Measurements from ENCODE around the gene TMEFF2. TPM values are rescaled to one million over a fixed set of nuclear protein-coding genes. Genes with fewer than 3 reads are reported as not detected.

TMEFF2 gene
- total RNA-seq, 1 experiment from 2014 or later = not detected

DNA sequence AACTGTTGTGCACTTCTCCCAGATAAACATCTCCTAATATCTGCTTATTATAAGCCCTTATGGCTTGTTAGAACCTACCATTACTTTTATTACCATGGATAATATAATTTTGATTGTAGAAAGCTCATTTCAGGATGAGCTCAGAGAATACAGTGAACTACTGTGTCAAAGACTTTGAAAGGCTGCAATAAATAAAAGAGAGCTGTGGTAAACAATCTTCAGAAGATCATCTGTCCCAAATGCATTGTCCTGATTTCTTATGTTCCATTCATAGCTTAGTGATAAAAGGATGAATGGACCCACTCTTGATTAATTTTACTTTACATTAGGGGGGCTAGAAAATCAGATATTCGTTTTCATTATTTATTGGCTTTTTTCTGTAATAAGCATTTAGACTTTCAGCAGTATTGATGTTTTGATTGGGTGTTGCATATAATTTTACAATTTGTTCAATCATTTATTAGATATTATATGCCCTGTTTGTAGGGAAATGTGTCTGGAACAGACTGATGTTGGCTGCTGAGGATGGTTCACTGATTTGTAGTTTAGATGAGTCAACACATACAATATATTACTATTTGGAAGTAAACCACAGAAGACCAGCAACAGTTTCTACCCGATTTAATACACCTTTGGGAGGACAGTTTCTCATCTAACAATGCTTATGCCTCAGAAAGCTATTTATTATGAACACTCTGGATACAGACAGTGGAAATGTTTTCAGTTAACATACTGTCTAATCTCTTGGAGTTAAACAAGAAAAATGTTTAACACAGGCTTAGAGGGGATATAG lies 147.2 kb downstream of the TMEFF2 start:
- in situ Hi-C loops (cut with HindIII; ENCODE audit: low pct_unique_long_range_greater_than_20kb, low sequenced_read_pairs) = no loop called here
- DNase-seq (ENCODE audit: low read depth) = no peak

DNA sequence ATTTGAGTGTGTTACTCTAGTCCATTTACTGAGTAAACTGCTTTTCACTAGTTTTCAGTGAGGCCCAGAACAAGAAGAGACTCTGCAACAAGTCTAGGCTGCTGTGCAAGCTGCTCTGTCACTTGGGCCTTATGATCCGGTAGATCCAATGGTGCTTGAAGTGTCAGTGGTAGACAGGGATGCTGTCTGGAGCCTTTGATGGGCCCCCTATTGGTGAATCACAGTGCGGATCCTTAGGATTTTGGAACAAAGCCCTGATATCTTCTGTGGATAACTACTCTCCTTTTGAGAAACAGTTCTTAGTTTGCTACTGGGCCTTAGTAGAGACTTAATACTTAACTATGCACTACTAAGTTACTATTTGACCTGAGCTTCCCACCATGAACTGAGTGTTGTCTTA lies 150.2 kb downstream of the TMEFF2 start:
- in situ Hi-C loops (cut with HindIII; ENCODE audit: low pct_unique_long_range_greater_than_20kb, low sequenced_read_pairs) = no loop called here
- no peak for DNase-seq (ENCODE audit: low read depth)

DNA sequence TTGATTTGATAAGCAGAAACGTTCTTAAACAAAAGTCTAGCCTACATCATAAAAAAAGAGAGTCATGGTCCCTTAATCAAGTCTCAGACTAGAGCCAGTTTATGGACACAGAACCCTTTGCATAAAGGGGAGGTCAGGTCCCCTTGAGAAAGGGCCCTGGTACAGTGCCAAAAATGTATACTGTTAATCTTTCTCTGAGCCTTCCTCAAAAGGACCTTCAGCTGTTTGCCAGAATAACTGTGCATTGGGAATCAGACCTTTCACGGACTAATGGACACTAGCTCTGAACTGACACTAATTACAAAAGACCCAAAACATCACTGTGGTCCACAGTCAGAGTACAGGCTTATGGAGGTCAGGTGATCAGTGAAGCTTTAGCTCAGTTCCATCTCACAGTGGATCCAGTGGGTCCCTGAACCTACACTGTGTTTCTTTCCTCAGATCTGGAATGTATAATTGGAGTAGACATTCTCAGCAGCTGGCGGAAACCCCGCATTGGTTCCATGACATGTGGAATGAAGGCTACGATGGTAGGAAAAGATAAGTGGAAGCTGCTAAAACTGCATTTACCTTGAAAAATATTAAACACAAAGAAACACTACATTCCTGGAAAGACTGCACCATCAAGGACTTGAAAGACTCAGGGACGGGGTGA lies 151.4 kb downstream of the TMEFF2 start:
- in situ Hi-C loops (cut with HindIII; ENCODE audit: low pct_unique_long_range_greater_than_20kb, low sequenced_read_pairs) = no loop called here
- no peak for DNase-seq (ENCODE audit: low read depth)

DNA sequence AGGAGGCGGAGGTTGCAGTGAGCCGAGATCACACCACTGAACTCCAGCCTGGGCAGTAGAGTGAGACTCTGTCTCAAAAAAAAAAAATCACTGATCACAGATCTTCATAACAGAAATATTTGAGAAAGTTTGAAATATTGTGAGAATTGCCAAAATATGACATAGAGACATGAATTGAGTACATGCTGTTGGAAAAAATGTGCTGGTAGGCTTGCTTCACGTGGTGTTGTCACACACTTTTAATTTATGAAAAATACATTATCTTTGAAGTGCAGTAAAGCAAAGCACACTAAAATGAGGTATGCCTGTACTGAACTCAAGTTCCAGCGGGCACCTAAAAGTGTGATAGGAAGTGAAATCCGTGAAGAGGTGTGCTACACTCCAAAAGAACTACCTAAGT lies 152.6 kb downstream of the TMEFF2 start:
- in situ Hi-C loops (cut with HindIII; ENCODE audit: low pct_unique_long_range_greater_than_20kb, low sequenced_read_pairs) = no loop called here
- DNase-seq (ENCODE audit: low read depth) = no peak

DNA sequence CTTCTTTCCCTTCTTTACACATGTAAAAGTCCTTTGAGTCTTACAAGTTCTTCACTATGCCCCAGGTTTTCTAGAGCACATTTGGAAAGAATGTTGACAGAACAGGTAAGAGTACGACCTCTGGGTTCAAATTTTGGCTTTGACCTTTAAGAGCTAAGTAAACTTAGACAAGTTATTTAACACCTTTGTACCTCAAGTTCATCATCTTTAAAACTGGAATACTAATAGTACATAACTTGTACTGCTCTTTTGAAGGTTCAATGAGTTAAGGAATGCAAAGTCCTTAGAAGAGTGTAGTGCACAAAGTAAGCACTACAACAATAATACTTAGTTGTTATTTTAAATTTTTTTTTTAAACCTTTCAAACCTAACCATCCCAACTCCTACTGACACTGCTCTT lies 156.6 kb downstream of the TMEFF2 start:
- in situ Hi-C loops (cut with HindIII; ENCODE audit: low pct_unique_long_range_greater_than_20kb, low sequenced_read_pairs) = no loop called here
- no peak for DNase-seq (ENCODE audit: low read depth)

DNA sequence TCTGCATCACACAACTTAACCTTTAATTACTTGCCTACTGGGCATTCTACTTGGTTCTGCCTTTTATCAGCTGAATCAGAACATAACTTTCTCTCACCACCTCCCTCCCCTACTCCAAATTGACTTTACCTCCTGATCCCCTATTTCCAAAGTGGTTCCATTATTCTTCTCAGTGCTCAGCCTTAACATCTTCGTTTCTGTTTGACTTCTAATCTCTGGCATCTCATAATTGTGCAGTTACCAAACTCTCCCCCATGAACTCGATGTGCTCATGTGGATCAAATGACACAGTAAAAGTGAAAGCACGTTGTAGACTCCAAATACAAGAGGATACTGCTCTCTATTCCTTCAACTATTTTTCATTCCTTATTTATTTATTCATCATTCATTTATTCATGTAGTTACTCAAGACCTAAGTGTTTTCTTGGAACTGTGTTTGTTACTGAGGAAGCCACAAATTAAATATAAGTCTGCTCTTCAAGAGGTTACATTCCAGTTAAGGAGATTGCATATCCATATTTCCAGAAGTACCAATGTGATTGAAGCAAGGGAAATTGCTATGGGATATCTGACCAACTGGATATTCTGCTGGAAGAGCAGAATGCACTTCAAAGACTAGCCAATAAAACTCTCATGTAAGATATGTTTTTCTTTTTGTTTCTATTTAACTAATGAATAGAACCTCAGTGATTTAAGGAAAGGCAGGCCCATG lies 158.8 kb downstream of the TMEFF2 start:
- no peak for DNase-seq (ENCODE audit: low read depth)
- in situ Hi-C loops (cut with HindIII; ENCODE audit: low pct_unique_long_range_greater_than_20kb, low sequenced_read_pairs) = no loop called here

DNA sequence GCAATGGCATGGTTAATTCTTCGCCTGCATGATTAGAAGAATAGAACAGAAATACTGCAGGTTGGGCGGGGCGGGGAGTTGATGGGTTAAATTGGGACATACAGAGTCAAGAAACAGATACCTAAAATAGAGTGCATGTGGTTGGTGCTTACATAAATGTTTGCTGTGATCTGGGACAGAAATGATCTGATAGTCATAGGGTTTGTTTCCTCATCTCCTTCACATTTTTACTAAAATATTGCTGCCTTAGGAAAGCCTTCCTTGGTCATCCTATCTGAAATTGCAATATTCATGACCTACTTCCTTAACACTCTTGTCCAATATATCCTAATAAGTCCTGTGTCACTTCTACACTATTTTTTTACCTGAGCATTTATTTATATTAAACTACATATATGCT lies 163.9 kb downstream of the TMEFF2 start:
- in situ Hi-C loops (cut with HindIII; ENCODE audit: low pct_unique_long_range_greater_than_20kb, low sequenced_read_pairs) = no loop called here

DNA sequence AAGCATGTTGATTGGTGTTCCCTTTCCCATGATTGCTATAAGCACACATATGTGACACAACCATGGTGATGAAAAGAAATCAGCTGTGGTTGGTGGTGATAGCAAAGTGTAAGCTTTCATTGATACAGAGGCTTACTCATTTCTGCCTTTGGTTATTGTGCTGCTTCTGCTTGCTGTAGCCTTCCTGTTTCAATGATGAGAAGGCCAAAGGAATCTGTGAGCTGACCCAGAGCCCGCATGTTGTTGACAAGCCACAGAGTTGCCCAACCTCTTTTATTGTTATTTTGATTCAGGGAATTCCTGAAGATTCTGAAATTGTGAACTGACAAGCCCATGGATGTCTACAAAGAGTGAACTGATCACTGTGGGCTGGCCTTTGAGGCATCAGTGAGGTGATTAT lies 164.4 kb downstream of the TMEFF2 start:
- in situ Hi-C loops (cut with HindIII; ENCODE audit: low pct_unique_long_range_greater_than_20kb, low sequenced_read_pairs) = no loop called here
- no peak for DNase-seq (ENCODE audit: low read depth)

More for the DNA sequence above, 163.9 kb downstream of the TMEFF2 start:
- DNase-seq (ENCODE audit: low read depth) = no peak

DNA sequence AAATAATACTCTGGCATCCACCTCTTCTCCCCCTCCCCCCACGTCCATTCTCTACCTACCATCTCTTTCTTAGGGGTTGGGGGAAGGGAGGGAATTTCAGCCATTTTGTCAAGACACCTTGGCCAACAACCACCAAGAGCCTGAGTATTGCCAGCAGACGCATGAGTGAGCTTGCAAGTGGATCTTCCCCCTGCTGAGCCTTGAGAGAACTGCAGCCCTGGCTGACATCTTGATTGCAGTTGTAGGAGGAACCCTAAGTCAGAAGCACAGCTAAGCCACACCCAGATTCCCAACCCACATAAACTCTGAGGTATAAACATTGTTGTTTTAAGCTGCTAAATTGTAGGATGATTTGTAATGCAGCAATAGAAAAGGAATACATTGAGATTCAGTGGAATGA lies 165.6 kb downstream of the TMEFF2 start:
- DNase-seq (ENCODE audit: low read depth) = peak; percentile 35
- in situ Hi-C loops (cut with HindIII; ENCODE audit: low pct_unique_long_range_greater_than_20kb, low sequenced_read_pairs) = no loop called here

DNA sequence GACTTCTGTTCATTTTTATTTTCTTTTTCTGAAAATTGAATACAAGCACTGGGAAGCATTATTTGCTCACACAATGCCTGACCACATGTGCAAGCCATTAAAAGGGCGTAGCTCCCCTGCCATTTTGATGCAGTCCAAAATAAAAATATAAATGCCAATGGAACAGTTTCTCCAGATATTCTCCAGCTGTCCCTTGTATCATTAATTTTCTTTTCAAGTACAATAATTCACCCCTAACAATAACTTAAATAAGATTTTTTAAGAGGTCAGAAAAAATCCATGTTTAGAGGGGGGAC lies 168.0 kb downstream of the TMEFF2 start:
- no peak for DNase-seq (ENCODE audit: low read depth)
- in situ Hi-C loops (cut with HindIII; ENCODE audit: low pct_unique_long_range_greater_than_20kb, low sequenced_read_pairs) = no loop called here

DNA sequence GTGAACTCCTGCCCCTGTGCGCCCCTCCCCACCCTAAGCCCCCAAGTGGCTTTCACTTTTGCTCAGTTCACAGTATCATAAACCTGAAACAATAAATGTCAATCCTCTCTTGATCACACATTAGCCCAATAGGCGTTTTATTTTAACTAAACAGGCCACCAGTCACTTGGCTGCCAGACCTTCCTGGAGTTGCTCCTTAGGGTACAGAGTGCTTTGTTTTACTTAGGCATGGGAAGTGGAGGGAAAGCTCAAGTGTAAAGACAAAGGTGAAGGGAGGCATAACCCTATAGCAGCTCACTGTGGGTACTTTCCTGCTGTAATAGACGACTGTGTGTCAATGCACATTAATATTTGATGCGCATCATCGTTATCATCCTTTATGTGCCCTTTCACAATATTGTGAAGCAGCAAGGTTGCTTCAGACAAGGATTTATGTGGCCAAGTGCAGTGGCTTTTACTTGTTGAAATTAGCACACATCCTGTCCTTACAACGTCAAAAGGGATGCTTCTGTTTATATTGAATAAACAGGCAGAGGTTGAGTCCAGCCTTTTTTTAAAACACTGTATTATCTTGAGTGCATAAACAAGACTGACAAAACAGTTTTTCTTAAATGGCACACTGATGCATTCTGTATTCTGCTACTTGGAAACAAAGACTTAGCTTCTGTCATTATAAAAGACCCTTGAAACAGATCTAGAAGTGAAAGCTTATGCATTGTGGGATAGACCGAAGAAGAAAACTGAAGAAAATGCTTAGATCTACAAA lies 168.5 kb downstream of the TMEFF2 start:
- no peak for DNase-seq (ENCODE audit: low read depth)
- in situ Hi-C loops (cut with HindIII; ENCODE audit: low pct_unique_long_range_greater_than_20kb, low sequenced_read_pairs) = no loop called here

DNA sequence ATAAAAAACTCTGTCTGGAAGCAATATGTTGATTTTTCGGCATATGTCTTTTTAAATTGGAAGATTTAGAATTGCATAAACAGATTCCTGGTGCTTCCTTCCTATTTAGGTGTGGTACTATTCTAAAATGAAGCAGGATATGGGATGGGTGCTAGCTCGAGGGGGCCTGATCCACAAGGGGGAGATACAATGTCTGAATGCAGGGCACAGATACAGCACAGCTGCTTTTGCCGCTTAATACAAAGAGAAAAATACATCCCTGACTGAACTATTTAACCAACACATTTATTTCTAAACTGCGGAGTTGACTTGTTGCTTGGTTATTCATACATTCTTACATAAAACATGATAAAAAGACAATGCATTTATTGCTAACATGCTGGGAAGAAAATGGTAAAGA lies 169.1 kb downstream of the TMEFF2 start:
- DNase-seq (ENCODE audit: low read depth) = no peak
- in situ Hi-C loops (cut with HindIII; ENCODE audit: low pct_unique_long_range_greater_than_20kb, low sequenced_read_pairs) = no loop called here

DNA sequence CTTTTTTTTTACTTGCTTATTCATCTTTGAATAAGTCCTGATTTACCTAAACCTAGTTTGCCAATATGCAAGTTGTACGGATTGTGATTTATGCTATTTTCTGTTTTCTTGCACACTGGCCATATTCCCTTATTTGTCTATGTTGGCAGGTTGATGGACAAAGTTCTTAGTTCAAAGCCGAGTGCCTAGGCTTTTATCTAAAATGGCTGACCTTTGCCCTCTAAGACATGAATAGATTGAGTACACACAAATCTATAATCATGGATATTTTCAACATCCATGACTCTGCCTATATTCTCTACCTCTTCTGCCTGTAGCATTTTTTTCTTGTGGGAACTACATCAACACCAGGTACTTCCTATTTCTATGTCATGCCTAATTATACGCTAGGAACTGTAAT lies 171.7 kb downstream of the TMEFF2 start:
- DNase-seq (ENCODE audit: low read depth) = no peak
- in situ Hi-C loops (cut with HindIII; ENCODE audit: low pct_unique_long_range_greater_than_20kb, low sequenced_read_pairs) = no loop called here

DNA sequence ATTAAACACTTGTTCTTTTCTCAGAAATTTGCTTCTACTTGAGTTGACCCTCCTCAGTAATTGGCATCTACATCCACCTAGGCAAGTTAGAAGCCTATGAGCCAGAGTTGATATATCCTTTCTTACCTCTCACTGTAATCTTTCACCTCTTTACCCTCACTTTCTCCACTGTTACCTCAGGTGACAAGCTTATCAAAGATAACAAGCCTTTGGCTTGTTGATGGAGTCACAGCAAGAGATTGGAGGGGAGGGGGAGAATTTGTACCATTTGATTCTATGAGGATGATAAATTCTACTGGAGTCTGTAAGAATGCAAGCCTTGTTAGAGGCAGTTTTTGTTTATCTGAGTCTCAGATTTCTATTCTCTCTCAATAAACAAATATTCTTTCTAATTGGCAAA lies 176.9 kb downstream of the TMEFF2 start:
- in situ Hi-C loops (cut with HindIII; ENCODE audit: low pct_unique_long_range_greater_than_20kb, low sequenced_read_pairs) = no loop called here
- no peak for DNase-seq (ENCODE audit: low read depth)

DNA sequence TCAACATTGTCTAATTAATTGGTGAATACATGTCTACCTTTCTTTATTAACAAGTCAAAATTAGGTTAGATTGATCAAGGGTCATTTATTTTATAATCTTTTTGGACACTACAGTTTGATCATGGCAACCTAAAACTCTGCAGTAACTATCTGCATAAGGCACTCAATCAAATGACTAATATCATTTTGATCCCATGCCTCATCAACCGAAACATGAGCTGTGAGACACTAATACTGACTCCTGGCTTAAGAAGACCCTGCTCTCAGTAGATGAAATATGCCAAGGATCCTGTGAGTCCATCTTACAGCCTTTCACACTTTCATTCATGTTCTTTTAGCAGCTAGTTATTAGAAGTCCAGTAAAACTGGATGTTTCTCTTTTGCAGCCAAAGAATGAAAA lies 178.5 kb downstream of the TMEFF2 start:
- no peak for DNase-seq (ENCODE audit: low read depth)
- in situ Hi-C loops (cut with HindIII; ENCODE audit: low pct_unique_long_range_greater_than_20kb, low sequenced_read_pairs) = no loop called here

DNA sequence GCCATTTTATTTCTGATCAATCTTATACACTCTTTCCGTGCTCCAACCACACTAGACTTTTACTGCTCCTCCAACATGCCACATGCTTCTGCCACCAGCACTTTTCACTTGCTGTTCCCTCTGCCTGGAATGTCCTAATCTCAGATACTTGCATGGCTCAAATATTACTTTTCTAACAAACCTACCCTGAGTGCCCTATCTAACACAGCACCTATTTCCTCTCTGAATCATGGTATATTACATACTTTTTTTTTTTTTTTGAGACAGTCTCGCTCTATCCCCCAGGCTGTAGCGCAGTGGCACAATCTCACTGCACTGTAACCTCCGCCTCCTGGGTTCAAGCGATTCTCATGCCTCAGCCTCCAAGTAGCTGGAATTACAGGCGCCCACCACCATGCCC lies 181.5 kb downstream of the TMEFF2 start:
- in situ Hi-C loops (cut with HindIII; ENCODE audit: low pct_unique_long_range_greater_than_20kb, low sequenced_read_pairs) = no loop called here
- no peak for DNase-seq (ENCODE audit: low read depth)

DNA sequence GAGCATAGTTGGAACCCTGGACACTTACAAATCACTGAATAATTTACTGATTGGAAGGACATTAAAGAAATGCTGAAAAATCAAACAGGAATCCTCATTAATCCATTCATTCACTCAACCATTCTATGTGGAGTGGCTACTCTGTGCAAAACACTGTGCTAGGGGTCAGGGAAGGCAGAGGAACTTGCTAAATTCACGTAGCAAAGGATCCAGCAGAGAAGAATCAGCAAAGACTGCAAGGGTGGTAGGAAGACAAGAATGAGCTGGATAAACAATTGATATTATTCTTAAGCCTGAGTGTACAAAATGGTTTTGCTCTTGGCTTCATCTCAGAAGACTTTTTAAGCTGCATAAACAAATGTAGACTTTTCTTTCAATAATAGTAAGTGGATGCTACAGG lies 183.5 kb downstream of the TMEFF2 start:
- DNase-seq (ENCODE audit: low read depth) = no peak
- in situ Hi-C loops (cut with HindIII; ENCODE audit: low pct_unique_long_range_greater_than_20kb, low sequenced_read_pairs) = no loop called here

DNA sequence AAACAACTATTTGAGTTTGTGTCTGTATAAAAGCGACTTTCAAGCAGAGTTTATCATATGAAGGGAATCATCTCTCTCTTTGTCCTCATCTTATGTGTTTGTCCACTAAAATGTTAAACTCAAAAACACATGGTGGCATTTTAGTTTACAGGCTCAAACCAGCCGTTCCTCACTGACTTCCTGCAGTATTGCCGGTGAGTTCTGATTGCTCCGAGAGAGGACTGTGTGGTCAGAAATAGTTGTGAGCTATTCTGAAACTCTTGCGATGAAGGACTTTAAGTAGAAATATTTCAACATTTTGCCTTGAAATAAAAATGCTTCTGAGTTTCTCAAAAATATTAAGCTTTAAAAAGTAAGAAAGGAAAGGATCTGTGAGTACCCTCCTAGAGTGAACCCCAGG lies 184.7 kb downstream of the TMEFF2 start:
- no peak for DNase-seq (ENCODE audit: low read depth)
- in situ Hi-C loops (cut with HindIII; ENCODE audit: low pct_unique_long_range_greater_than_20kb, low sequenced_read_pairs) = no loop called here
